Colon (tissue), 2 donors: ENCODE measurements around the gene E2F3.

ENCODE experiments used
- FAIRE-seq: peaks from 2 replicates; lab custom pipeline; 2012; peaks lifted over from hg19 to GRCh38; lab: Jason Lieb, UNC
- donor health status: control.
- donor health status: control.

The E2F3 gene

DNA sequence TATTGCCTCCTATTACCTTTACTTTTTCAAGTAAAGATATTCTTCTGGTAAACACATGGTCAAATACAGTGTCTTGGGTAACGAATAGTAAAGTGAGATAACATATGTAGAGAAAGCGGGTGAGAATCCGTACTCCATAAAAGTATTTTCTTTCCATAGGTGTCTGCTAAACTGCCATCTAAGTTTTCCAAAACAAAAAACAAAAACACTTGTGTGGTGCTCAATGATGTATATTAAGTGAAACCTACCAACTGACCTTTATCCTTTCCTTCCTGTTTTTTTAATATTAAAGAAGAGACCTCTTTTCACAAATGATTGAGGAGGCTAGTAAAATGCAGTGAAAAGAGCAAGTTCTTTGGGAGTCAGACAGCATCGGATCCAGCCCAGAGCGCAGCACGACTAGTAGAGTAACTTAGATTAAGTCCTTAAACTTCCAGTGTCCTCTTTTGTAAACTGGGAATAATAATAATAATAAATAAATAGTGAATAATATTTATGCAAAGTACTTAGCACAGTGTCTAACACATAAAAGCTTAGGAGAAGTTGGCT, 132.1 kb downstream of the E2F3 start:
- FAIRE-seq = no peak

DNA sequence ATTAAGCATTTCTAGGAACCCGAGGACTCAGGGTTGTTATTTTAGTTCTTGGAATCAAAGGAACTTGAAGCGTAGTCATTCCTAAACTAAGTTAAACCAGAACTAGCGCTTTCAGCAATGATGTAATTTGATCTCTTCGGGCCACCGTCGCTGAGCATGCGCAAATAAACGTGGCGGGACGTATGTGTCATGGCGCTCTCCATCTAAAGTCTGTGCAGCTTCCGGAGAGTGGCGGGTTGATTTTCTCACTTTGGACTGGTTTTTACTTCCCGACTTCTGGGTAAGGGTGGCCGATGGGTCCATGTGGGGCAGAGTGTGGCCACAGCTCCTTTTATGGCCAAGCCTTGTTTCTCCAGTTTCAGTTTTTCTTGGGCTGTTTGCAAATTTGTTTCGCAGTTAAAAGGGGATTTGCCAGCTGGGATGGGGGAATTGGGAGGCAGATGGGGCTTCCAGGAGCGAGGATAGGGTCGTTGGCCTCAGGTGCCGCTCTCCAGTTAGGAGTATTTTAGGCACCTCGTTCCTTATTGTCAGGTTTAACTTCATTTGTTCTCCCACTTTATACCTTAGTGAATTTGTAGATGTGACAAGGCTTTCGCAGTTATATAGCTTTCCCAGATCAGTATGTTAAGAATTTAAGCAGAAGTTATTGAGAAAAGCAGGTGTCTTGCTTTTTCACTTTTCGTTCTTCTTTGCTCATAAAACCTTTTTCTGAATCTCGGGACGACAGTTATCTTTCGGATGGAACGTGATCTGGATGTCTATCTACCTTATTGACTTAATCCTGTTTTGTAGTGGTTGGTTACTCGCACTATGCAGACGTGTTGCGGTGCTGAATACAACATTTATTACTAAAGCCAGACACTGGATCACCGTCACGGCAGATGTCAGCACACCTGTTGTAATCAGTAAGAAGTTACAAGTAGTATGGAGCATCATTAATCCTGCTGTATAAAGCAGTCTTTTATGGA, 132.9 kb downstream of the E2F3 start, which contains the start of gene CDKAL1:
CDKAL1 (plus strand) TSS at position 163 of the 968 bp plus-strand sequence. CDS start 11,894 bp downstream, outside the sequence.
- FAIRE-seq = peak; percentile 60

DNA sequence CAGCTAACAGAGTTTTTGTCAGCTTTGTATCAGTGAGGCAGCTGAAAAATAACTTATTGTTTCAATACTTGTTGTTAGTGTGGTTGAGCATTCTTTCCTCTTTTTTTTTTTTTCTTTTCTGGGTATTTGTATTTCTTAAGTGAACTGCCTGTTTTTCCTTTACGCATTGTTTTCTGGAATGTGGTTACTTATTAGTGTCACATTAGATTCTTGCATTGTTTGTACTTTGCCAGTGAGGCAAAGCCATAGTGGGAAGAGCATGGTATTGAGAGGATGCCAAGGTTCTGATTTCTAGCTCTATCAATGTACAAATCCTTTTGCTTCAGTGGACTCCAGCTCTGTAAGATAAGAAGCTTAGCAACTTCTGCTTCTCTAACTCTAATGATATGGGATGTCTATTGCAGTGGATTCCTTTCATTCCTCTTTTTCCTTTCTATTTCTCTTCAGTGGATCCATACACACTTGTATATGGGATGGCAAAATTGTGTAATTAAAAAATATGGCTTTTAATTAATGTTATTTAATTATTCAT, 136.5 kb downstream of the E2F3 start:
- FAIRE-seq = no peak

DNA sequence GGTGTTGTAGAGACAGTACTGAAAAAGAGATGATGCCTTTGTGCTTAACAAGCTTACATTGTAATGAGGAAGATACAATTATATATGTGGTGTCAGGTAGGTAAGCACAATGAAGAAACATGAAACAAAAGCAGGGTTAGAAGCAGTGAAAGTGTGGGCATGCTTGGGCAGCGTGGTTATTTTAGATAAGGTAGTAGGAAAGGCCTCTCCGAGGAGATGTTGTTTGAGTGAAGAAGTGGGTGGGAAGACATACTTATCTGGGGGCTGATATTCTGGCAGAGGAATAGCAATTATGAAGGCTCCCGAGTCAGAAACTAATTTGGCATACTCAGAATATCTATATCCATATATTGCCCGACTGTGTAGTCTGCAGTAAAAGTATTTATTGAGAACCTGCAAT, 137.2 kb downstream of the E2F3 start:
- no peak for FAIRE-seq

DNA sequence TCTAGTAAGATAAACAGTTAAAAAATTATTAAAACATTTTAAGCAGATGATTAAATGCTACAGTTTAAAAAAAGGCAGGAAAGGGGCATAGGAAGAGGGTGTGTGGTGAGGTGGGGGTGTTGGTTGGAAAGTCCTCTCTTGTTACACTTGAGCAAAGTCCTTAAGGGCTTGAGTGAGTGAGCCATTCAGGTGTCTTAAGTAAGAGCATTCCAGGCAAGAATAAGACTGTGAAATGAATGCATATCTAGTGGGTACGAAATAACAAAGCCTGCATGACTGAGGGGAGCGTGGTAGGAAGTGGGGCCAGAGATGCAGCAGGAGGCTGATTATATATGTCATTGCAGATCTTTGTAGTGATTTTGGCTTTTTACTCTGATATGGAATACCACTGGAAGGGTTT, 137.7 kb downstream of the E2F3 start:
- no peak for FAIRE-seq

DNA sequence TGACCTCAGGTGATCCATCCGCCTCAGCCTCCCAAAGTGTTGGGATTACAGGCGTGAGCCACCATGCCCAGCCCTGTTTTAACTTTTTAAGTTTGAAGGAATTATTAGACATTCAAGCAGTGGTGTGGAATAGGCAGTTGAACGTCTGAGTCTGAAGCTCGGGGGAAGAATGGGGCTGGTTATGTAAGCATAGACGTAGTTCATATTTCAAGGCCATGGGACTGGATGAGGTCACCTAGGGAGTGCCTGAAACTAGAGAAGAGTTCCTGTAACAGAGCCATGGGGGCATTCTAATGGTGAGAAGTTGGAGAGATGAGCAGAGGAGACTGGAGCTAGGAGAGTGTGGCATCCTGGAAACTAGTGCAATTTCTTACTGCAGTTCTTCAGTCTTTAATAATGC, 139.0 kb downstream of the E2F3 start:
- no peak for FAIRE-seq

DNA sequence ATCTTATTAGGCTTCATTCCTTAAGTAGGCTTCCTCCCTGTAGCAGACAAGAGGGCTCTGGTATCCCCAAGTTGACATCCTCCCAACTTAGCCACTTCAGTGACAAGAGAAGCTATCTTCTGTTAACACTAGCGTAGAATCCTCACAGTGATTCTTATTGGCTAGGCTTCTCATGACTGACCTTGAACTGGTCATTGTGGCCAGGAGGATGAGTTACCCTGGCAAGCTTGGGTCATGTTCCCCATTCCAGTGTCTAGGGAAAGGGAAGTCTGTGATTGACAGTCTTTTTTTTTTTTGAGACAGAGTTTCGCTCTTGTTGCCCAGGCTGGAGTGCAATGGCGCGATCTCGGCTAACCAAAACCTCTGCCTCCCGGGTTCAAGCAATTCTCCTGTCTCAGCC, 139.7 kb downstream of the E2F3 start:
- no peak for FAIRE-seq

DNA sequence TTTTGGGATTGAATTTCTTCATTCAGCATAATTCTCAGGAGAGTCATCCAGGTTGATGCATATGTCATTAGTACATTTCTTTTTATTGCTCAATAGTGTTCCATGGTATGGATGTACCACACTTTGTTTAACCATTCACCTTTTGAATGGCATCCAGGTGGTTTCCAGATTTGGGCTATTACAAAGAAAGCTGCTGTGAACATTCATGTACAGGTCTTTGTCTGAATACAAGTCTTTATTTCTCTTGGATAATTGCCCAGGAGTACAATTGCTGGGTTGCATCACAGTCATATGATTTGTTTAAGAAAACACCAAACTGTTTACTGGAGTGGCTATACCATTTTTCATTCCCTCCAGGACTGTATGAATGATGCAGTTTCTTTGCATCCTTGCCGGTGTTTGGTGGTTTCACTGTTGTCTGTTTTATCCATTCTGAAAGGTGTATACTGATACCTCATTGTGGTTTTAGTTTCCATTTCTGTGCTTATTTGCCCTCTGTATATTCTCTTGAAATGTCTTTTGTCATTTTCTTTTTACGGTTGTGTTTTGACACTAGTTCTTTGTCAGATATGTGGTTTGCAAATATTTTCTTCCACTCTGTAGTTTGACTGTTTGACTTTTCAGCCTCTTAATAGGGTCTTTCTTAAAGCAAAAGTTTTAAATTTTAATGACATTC, 141.4 kb downstream of the E2F3 start:
- FAIRE-seq = no peak
